ENCODE data around the gene TMEM69. TPM values are rescaled to one million over a fixed set of nuclear protein-coding genes. Genes with fewer than 3 reads are reported as not detected.

TMEM69 gene
- polyA plus RNA-seq, 2 of the 4 experiments (the other 2 are of a cell fraction), result 22.7 to 50.8 TPM

DNA sequence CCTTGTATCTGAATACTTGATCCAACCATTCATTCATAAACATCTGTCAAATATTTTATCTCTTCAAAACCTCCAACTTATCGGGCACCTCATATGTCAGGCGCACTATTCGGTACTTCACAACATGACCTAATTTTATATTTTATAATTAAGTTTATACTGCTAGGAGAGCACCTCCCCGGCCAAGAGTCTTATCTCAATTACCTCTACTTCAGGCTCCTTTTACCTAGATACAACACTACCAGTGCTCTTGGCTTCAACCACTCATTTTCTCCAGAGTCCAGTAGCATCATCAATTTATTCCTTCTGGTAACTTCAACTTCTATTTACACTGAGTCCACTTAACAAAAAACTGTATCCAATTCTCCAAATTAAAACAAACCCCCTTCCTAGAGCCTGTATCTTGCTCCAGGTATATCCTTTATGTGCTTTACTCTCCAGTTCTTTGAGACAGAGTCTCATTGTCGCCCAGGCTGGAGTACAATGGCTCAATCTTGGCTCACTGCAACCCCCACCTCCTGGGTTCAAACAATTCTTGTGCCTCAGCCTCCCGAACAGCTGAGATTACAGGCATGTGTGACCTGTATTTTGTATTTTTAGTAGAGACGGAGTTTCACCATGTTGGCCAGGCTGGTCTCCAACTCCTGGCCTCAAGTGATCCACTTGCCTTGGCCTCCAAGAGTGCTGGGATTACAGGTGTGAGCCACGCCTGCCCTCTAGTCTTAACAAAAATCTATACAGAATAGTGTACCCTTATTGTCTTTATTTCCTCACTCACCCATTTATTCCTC is 20.5 kb upstream of the TMEM69 start:
- WGBS (ENCODE audit: missing lambda C conversion rate), result 93% methylated on average over 8 of the region's 8 CpGs

DNA sequence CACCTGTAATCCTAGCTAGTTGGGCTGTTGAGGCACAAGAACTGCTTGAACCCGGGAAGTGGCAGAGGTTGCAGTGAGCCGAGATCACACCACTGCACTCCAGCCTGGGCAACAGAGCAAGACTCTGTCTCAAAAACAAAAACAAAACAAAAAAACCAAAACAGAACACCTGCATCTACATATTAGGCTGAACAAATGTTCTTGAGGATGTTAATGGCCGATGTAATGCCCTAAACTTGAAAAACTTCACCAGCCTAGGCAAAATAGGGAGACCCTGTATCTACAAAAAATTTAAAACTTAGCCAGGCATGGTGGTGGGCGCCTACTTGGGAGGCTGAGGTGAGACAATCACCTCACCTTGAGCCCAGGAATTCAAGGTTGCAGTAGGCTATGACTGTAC is 19.5 kb upstream of the TMEM69 start:
- Histone ChIP-seq H3K4me3 (no peak overlapping the region), H3K27ac (no peak overlapping the region), H3K9me3 (no peaks in the 10 kb centered on the region), H3K4me2 (no peak overlapping the region), H3K4me1 (peaks cover 19% of the 10 kb centered on the region)
- DNase-seq (ENCODE audit: low read depth in 1 of 2, low spot score in 1 of 2) (no peak), ATAC-seq (no peak), FAIRE-seq (no peak)
- ChIA-PET CTCF (no interaction called here), POLR2A (no interaction called here)
- TF ChIP-seq HOXB13 (CRISPR knock-in tag; IDR thresholded peaks at IDR 0.05; ENCODE audit: low read depth) (no peak), SREBF2 (IDR thresholded peaks at IDR 0.05) (no peak), CHD4 (IDR thresholded peaks at IDR 0.05; ENCODE audit: borderline replicate concordance) (no peak), GATA3 (IDR thresholded peaks at IDR 0.05; ENCODE audit: borderline replicate concordance) (no peak), SMC3 (IDR thresholded peaks at IDR 0.05) (no peak), POLR2A (IDR thresholded peaks at IDR 0.05; ENCODE audit: low read length) (no peak), RAD21 (conservative IDR thresholded peaks at IDR 0.05 in 1 of 2, IDR thresholded peaks at IDR 0.05 in 1 of 2) (no peak), JUNB (IDR thresholded peaks at IDR 0.05) (no peak), RARB (CRISPR knock-in tag; IDR thresholded peaks at IDR 0.05) (no peak), KDM5A (IDR thresholded peaks at IDR 0.05) (no peak), FOXS1 (CRISPR knock-in tag; IDR thresholded peaks at IDR 0.05) (no peak), FOSL2 (IDR thresholded peaks at IDR 0.05) (no peak), FOSL2 (CRISPR knock-in tag; IDR thresholded peaks at IDR 0.05) (no peak)
- TF ChIP-seq, protein P1, sequence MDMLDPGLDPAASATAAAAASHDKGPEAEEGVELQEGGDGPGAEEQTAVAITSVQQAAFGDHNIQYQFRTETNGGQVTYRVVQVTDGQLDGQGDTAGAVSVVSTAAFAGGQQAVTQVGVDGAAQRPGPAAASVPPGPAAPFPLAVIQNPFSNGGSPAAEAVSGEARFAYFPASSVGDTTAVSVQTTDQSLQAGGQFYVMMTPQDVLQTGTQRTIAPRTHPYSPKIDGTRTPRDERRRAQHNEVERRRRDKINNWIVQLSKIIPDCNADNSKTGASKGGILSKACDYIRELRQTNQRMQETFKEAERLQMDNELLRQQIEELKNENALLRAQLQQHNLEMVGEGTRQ (IDR thresholded peaks at IDR 0.05), result no peak
- TF ChIP-seq, protein P2, sequence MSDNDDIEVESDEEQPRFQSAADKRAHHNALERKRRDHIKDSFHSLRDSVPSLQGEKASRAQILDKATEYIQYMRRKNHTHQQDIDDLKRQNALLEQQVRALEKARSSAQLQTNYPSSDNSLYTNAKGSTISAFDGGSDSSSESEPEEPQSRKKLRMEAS (IDR thresholded peaks at IDR 0.05), result no peak
- TF ChIP-seq, protein P3, sequence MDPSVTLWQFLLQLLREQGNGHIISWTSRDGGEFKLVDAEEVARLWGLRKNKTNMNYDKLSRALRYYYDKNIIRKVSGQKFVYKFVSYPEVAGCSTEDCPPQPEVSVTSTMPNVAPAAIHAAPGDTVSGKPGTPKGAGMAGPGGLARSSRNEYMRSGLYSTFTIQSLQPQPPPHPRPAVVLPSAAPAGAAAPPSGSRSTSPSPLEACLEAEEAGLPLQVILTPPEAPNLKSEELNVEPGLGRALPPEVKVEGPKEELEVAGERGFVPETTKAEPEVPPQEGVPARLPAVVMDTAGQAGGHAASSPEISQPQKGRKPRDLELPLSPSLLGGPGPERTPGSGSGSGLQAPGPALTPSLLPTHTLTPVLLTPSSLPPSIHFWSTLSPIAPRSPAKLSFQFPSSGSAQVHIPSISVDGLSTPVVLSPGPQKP (IDR thresholded peaks at IDR 0.05; ENCODE audit: low read depth, low read length), result no peak
- WGBS (ENCODE audit: missing lambda C conversion rate), result 96% methylated on average over 4 of the region's 4 CpGs

More for the DNA sequence above, 20.5 kb upstream of the TMEM69 start:
- ATAC-seq (no peak), FAIRE-seq (no peak), DNase-seq (ENCODE audit: low read depth in 1 of 2, low spot score in 1 of 2) (no peak)
- Histone ChIP-seq H3K4me3 (no peak overlapping the region), H3K27ac (no peak overlapping the region), H3K9me3 (no peaks in the 10 kb centered on the region), H3K4me2 (no peak overlapping the region), H3K4me1 (peaks cover 17% of the 10 kb centered on the region)
- POLR2A ChIA-PET, result no interaction called here
- TF ChIP-seq, protein P4, sequence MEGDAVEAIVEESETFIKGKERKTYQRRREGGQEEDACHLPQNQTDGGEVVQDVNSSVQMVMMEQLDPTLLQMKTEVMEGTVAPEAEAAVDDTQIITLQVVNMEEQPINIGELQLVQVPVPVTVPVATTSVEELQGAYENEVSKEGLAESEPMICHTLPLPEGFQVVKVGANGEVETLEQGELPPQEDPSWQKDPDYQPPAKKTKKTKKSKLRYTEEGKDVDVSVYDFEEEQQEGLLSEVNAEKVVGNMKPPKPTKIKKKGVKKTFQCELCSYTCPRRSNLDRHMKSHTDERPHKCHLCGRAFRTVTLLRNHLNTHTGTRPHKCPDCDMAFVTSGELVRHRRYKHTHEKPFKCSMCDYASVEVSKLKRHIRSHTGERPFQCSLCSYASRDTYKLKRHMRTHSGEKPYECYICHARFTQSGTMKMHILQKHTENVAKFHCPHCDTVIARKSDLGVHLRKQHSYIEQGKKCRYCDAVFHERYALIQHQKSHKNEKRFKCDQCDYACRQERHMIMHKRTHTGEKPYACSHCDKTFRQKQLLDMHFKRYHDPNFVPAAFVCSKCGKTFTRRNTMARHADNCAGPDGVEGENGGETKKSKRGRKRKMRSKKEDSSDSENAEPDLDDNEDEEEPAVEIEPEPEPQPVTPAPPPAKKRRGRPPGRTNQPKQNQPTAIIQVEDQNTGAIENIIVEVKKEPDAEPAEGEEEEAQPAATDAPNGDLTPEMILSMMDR (IDR thresholded peaks at IDR 0.05), result no peak
- no peak for TF ChIP-seq FOSL2 (IDR thresholded peaks at IDR 0.05)
- no peak for TF ChIP-seq FOSL2 (CRISPR knock-in tag; IDR thresholded peaks at IDR 0.05)
- no peak for TF ChIP-seq SMC3 (IDR thresholded peaks at IDR 0.05)
- TF ChIP-seq, protein P5, sequence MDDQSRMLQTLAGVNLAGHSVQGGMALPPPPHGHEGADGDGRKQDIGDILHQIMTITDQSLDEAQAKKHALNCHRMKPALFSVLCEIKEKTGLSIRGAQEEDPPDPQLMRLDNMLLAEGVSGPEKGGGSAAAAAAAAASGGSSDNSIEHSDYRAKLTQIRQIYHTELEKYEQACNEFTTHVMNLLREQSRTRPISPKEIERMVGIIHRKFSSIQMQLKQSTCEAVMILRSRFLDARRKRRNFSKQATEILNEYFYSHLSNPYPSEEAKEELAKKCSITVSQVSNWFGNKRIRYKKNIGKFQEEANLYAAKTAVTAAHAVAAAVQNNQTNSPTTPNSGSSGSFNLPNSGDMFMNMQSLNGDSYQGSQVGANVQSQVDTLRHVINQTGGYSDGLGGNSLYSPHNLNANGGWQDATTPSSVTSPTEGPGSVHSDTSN (IDR thresholded peaks at IDR 0.05), result no peak
- TF ChIP-seq CBX2 (IDR thresholded peaks at IDR 0.05; ENCODE audit: borderline replicate concordance, low read depth), result no peak
- no peak for TF ChIP-seq RNF2 (IDR thresholded peaks at IDR 0.05; ENCODE audit: borderline replicate concordance, low read depth)
- TF ChIP-seq ZC3H11A (IDR thresholded peaks at IDR 0.05), result no peak
- no peak for TF ChIP-seq ZFP36 (IDR thresholded peaks at IDR 0.05; ENCODE audit: borderline replicate concordance, partially characterized antibody)
- TF ChIP-seq, protein P3 (IDR thresholded peaks at IDR 0.05; ENCODE audit: low read depth, low read length), result no peak
- no peak for TF ChIP-seq SREBF2 (IDR thresholded peaks at IDR 0.05)
- TF ChIP-seq, protein P1 (IDR thresholded peaks at IDR 0.05), result no peak
- no peak for TF ChIP-seq ZSCAN20 (CRISPR knock-in tag; IDR thresholded peaks at IDR 0.05)
- TF ChIP-seq JUNB (IDR thresholded peaks at IDR 0.05), result no peak
- TF ChIP-seq TFCP2L1 (CRISPR knock-in tag; IDR thresholded peaks at IDR 0.05), result no peak
- no peak for TF ChIP-seq HOXB5 (CRISPR knock-in tag; IDR thresholded peaks at IDR 0.05)
- no peak for TF ChIP-seq FOSB (CRISPR knock-in tag; IDR thresholded peaks at IDR 0.05)
- CTCF ChIA-PET, result no interaction called here

All from A549 (cell line).